DMS 273 treated with DMSO at 0.1 percent for 48 hours (cell line): ENCODE measurements around the gene BZW2.
A peak's percentile ranks its signal among the peaks of the same experiment; 100 is the strongest.
"Not testable (repeated sequence)": the region's sequence is repeated elsewhere in the genome, so short reads cannot be mapped to it uniquely, and the experiment has no call there.

Experiments used
- DNase-seq: peaks from one replicate; lab custom pipeline; 2025; lab: John Stamatoyannopoulos, UW

The BZW2 gene

DNA sequence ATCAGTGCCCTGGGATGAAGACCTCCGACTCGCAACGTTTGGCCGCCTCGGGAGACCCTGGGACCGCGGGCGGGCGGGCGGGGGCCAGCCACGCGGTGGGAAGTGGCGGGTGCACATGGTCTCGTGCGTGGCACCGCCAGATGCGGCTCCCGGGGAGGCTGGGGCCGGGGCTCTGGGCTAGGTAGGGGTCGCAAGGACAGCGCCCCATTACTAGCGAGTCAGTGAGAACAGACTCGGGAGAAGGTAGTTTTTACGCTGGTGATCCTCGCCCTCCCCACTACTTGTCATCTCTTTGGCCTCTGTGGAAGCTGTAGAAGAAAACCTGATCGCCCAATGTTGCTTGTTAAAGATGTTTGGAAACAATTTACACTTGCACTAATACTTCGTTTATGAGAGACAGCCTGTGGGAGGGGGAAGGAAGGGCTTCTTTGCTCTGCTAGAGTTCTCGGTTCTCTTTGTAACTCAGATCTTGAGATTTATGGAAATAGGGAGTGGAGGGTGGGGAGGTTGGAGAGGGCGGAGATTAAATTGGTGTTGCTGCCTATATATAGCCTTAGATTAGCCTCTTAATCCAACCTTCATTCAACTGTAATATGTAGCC lies 591 bp downstream of the BZW2 start:
- DNase-seq = peak; percentile 38

DNA sequence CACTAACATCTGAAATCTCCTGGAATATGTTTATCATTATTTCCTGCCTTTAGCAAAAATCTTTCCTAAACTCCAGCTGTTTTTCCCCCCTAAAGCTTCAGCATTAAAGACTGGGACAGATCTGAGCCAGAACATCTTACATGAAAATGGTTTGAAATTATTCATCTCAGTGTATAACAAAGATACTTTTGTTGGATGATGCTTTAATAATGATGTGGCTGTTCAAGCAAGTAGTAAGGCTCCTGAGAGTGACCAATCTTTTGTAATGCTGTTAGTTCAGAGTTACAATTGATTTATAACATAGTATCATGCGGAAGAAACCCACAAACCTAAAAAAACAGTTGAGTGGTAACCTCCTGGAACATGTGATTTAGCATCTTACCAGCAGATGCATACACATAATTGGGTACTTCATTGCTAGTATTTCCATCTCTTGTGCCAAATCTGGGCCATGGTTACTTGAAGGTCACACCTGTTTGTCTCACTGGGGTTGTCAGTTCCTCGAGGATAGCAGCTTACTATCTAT lies 1.5 kb downstream of the BZW2 start:
- no peak for DNase-seq

DNA sequence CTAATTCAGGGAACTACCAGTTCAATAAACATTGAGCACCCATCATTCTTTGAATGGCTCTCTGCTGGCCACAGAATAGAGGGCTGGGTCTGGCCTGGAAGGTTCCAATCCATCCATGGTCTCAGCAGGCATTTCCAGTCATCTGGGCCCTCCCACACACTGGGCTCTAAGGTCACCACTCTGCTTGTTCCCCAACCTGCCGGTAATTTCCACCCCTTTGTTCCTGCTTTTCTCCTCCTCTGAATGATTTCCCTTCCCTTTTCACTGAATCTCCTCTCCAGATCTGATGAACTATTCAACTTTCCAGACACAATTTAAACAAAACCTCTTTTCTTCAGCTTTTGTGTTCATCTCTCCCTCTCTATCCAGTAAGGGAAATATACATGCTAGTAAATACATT lies 2.6 kb downstream of the BZW2 start:
- DNase-seq = no peak

DNA sequence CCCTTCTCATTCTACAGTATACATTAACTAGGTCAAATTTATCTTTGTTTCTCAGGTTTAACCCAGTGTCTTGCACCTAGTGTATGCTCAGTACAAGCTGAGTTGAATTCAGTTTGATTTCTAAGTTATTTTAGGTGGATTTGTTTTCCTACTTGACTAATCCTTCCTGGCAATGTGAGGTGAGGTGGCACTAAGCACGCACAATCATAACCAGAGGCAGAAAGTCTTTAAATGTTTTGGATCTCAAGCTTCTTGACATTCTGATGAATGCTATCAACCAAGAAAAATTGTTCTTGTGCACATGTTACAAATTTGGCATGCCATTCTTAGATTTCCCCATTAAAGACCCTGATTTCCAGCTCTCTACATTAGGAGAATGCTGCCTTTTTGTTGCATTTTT lies 3.2 kb downstream of the BZW2 start:
- no peak for DNase-seq

DNA sequence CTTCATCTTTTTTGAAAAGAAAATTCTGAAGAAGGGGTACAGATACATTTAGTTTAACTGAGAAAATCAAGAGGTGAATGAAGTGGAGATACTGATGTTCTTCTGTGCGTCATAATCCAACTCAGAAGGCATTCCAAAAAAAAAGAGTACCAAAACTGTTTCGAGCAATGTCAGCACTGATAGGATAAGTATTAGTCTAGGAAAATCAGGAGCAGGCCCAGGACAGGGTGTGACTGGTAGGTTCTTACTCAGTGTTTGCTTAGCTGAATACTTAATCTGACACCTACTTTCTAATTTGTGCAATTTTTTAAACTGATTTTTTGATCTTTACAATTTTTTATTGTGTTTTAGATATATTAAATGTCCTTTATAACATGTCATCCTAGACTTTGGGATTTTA lies 4.3 kb downstream of the BZW2 start:
- DNase-seq = no peak

DNA sequence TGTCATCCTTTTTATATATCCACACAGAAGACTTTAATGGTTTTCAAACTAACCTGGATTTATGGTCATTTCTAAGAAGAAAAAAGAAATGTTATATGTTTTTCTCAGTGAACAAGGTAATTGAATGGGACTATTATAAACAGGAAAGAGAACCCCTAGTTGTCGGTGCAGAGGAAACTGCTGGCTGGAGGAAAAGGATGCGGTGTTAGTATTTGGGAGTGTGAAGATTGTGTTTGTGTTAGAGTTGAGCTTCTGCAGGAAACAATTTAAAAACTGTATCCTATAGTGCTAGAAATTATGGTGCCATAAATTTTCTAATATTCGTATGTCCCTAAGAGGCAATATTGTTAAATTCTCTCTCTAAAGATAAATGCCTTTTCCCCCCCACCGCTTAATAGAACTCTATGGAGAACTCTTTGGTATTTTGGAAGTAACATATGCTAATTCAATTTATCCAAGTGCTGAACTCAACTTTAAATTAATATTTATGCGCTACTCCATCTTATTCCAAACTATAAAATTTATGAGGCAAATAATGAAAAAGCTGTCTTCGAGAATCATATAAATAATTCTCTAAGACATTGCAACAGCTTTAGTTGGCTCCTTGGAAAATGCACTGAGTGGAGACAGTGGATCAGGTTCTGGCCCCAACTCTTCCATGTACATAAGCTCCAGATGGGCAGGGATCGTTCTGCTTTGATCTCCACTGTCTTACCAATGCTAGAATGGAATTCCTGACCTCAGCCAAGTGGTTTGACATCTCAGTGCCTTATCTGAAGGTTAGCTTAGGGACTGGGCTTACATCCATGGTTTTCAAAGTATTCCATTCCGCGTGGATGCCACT lies 5.6 kb downstream of the BZW2 start:
- DNase-seq = no peak

- no peak for DNase-seq
Measured at GRCh38 chr7:16652240-16652583, 6.2 kb downstream of the BZW2 start.

- no peak for DNase-seq
Measured at GRCh38 chr7:16652888-16653287, 6.9 kb downstream of the BZW2 start.

DNA sequence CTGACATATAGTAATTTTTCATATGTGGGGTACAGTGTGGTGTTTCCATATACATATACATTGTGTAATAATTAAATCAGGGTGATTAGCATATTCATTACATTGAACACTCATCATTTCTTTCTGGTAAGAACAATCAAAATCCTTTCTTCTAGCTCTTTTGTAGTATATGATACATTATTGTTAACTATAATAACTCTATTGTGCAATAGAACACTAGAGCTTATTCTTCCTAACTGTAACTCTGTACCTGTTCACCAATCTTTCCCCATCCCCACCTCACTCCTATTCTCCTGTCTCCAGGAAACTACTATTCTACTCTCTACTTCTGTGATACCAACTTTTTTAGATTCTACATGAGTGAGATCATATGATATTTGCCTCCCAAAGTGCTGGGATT lies 9.4 kb downstream of the BZW2 start:
- DNase-seq = no peak

DNA sequence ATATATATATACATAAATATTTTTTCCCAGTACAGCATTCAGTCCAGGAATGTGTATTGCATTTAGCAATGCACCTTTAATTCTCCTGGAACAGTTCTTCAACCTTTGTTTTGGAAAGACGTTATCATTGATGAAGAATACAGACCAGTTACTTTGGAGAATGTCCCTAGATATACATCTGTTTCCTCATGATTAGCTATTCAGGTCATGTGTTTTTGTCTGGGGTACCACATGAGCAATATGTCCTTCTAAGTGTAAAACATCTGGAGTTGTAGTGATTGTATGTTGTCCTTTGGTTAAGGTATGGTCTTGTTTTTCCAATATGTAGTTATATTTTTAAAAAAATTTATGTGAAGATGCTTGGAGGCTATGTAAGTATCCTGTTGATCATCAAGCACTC lies 10.2 kb downstream of the BZW2 start:
- no peak for DNase-seq

- DNase-seq = peak; percentile 94
Measured at GRCh38 chr7:16657656-16658279, 11.8 kb downstream of the BZW2 start.

- DNase-seq = not testable (repeated sequence)
Measured at GRCh38 chr7:16659854-16660497, 14.0 kb downstream of the BZW2 start.

DNA sequence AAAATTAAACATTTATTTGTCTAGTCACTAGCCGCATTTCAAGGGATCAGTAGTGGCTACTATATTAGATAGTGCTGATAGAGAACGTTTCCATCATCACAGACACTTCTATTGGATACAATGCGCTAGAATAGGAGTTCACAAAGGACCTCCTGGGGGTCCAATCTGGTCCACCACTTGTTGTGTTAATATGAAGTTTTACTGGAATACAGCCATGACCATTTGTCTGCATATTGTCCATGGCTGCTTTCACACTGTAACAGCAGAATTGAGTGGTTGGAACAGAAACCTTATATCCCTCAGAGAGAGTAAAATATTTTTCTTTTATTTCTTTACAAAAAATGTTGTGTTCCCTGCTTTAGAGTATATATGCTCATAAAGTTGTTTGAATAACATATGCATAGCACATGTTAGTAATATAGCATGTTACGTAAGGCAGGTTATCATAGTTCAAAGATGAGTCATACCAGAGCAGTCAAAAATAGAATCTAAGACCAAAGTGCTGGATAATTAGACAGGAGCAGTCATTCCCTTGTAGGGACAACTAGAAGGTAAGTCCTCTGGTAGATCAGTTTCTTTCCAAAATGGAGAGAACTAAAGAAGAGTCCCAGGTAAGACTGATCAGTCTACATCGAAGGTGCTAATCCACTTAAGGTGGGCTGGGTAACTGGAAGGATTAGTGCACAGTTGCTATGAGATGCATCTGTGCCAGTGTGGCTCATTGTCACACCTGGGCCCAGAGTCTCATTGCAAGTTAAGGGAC lies 14.9 kb downstream of the BZW2 start:
- DNase-seq = peak; percentile 86

DNA sequence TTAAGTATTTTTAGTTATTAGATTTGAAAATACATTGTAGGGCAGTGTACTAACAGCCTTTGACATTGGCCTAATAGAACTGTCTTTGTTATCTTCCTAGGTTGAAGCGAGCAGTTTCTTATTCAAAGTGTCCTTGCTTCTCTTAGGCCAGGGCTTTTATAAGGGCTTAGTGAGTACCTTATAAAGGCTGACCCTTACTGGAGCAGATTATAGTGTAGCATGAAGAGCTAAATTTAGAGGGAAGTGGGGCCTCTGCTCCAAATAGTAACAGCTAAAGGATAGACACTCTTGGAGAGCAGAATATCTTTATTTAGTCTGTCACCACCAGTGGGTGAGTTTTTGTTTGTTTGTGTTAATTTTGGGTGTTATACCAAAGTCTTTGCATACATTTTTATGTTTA lies 15.9 kb downstream of the BZW2 start:
- DNase-seq = no peak

GRCh38 chr7:16667355-16667754 lies 21.4 kb downstream of the BZW2 start:
- no peak for DNase-seq

- DNase-seq = no peak
Measured at GRCh38 chr7:16668049-16668858, 22.3 kb downstream of the BZW2 start.

DNA sequence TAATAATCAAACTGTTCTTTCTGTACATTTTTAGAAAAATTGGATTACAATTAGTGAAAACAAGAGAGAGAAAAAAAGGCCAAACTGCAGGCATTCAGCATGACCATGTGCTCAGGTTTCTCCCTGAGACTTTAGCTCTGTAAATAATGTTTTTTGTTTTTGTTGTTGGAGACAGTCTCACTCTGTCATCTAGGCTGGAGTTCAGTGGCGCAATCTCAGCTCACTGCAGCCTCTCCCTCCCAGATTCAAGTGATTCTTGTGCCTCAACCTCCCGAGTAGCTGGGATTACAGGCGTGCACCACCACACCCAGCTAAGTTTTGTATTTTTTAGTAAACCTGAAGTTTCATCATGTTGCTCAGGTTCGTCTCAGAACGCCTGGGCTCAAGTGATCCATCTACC lies 23.0 kb downstream of the BZW2 start:
- no peak for DNase-seq

DNA sequence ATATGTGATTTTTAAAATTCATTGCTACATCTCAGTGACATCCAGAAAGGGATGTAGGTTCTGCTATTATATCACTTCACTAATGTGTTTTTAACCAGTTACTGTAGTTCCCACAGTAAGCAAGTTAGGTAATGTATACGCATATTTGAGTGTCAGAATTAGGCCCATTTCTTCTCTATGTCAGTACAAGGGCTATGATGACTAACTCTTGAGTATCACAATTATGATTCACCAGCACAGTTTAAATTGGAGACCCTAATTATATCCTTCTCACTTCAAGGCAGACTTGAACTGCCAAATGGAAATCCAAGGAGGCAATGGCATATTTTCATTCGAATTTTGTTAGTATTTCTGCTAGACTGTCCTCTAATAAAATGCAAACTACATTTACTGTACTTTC lies 23.6 kb downstream of the BZW2 start:
- DNase-seq = no peak

- DNase-seq = no peak
Measured at GRCh38 chr7:16670021-16670420, 24.0 kb downstream of the BZW2 start.

- no peak for DNase-seq
Measured at GRCh38 chr7:16670731-16671344, 24.9 kb downstream of the BZW2 start.

DNA sequence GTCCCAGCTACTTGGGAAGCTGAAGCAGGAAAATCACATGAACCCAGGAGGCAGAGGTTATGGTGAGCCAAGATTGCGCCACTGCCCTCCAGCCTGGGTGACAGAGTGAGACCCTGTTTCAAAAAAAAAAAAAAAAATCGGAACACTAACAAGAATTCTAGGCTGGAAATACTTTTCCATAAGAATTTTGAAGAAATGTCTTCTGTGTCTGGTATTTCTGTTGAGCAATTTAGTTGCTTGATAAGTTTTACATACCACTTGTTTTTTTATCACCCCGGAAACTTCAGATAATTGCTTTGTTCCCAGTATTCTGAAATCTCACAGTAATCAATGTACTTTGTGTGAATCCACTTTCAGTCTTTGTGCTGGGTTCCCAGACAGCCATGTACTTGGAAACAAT lies 25.8 kb downstream of the BZW2 start:
- no peak for DNase-seq
